SK-N-DZ (cell line): ENCODE results near the gene MMP25.
"Not testable (repeated sequence)": the region's sequence is repeated elsewhere in the genome, so short reads cannot be mapped to it uniquely, and the experiment has no call there.

ENCODE experiments used
- DNase-seq: peaks from one replicate; pipeline ENCODE4 v3.0.0-alpha.2; 2015; ENCODE audit warnings: low spot score

MMP25 gene

GRCh38 chr16:3028716-3029319 is 17.5 kb upstream of the MMP25 start:
- DNase-seq = no peak

GRCh38 chr16:3029491-3030221 is 16.7 kb upstream of the MMP25 start:
- DNase-seq = no peak

- no peak for DNase-seq
Observed at GRCh38 chr16:3030222-3031212, 15.8 kb upstream of the MMP25 start.

- DNase-seq = no peak
Observed at GRCh38 chr16:3032624-3033023, 13.7 kb upstream of the MMP25 start.

GRCh38 chr16:3035289-3035971 is 10.9 kb upstream of the MMP25 start:
- no peak for DNase-seq

GRCh38 chr16:3035972-3036725 is 10.2 kb upstream of the MMP25 start:
- no peak for DNase-seq

GRCh38 chr16:3036726-3037315 is 9.5 kb upstream of the MMP25 start, which contains the start of gene BICDL2:
Gene BICDL2, minus strand, starts transcription at chr16:3036944. Its CDS starts 1,448 bp downstream, at chr16:3035496.
- DNase-seq = no peak

GRCh38 chr16:3038256-3038655 is 8.1 kb upstream of the MMP25 start:
- DNase-seq = no peak

GRCh38 chr16:3038896-3039295 is 7.5 kb upstream of the MMP25 start:
- DNase-seq = no peak

- no peak for DNase-seq
Observed at GRCh38 chr16:3042376-3042775, 4.0 kb upstream of the MMP25 start.

- no peak for DNase-seq
Observed at GRCh38 chr16:3044708-3045107, 1.7 kb upstream of the MMP25 start.

GRCh38 chr16:3046641-3047386 is 453 bp downstream of the MMP25 start:
- no peak for DNase-seq

- DNase-seq = no peak
Observed at GRCh38 chr16:3047387-3047720, 993 bp downstream of the MMP25 start.

- DNase-seq = no peak
Observed at GRCh38 chr16:3049921-3050481, 3.6 kb downstream of the MMP25 start.

- DNase-seq = no peak
Observed at GRCh38 chr16:3050487-3050886, 4.1 kb downstream of the MMP25 start.

- no peak for DNase-seq
Observed at GRCh38 chr16:3051009-3051408, 4.6 kb downstream of the MMP25 start.

- no peak for DNase-seq
Observed at GRCh38 chr16:3051494-3051893, 5.1 kb downstream of the MMP25 start.

GRCh38 chr16:3052571-3053329 is 6.4 kb downstream of the MMP25 start:
- DNase-seq = not testable (repeated sequence)

GRCh38 chr16:3053330-3053710 is 7.0 kb downstream of the MMP25 start:
- not testable (repeated sequence) for DNase-seq
